ENCODE data around the gene C12orf42.

DNA sequence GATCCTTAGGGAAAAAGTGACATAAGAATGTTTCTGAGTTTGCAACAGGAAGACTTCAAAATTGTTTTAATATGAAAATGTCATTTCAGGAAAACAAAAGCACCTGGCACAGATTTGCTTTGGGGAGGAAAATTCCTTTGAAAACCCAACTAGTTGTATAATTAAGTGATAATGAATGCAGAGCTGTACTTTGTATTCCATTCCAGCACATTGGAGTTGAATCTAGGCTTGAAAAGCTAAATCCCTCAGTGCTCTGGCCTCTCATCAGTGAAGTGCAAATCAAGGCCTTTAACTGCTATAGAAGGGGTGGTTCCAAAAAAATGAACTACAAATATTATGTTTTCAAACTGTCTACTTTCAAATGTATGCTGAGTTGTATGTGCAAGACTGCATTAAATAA, 19.6 kb upstream of the C12orf42 start:
- TF ChIP-seq, protein P1, sequence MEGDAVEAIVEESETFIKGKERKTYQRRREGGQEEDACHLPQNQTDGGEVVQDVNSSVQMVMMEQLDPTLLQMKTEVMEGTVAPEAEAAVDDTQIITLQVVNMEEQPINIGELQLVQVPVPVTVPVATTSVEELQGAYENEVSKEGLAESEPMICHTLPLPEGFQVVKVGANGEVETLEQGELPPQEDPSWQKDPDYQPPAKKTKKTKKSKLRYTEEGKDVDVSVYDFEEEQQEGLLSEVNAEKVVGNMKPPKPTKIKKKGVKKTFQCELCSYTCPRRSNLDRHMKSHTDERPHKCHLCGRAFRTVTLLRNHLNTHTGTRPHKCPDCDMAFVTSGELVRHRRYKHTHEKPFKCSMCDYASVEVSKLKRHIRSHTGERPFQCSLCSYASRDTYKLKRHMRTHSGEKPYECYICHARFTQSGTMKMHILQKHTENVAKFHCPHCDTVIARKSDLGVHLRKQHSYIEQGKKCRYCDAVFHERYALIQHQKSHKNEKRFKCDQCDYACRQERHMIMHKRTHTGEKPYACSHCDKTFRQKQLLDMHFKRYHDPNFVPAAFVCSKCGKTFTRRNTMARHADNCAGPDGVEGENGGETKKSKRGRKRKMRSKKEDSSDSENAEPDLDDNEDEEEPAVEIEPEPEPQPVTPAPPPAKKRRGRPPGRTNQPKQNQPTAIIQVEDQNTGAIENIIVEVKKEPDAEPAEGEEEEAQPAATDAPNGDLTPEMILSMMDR (conservative IDR thresholded peaks at IDR 0.05; ENCODE audit: low read length) = no peak
- no peak for TF ChIP-seq EZH2phosphoT487 (IDR thresholded peaks at IDR 0.05; ENCODE audit: borderline replicate concordance)

Measured in Loucy (cell line).